HG03520 (cell line): ENCODE results near the gene SPANXA2.
"Not testable (repeated sequence)": the region's sequence is repeated elsewhere in the genome, so short reads cannot be mapped to it uniquely, and the experiment has no call there.

Experiments
- ATAC-seq: cut with Tn5 transposase; IDR thresholded peaks from one replicate; pipeline ENCODE4 v1.9.1; 2021; ENCODE audit warnings: mild to moderate bottlenecking, moderate library complexity; ENCODE audit not compliant: unreplicated experiment

The SPANXA2 gene

GRCh38 chrX:141589408-141589807, at the start of gene SPANXA2:
SPANXA2 (plus strand) TSS chrX:141589708; CDS start chrX:141589768, 60 bp downstream.
- not testable (repeated sequence) for ATAC-seq

GRCh38 chrX:141542551-141542950, 47.0 kb upstream of the SPANXA2 start:
- not testable (repeated sequence) for ATAC-seq

- not testable (repeated sequence) for ATAC-seq
Measured at GRCh38 chrX:141584638-141585037, 4.9 kb upstream of the SPANXA2 start, which contains the start of gene SPANXA1. SPANXA1 (minus strand) TSS chrX:141584738; CDS start chrX:141584678, 60 bp downstream.

GRCh38 chrX:141609111-141609510, 19.6 kb downstream of the SPANXA2 start:
- no peak for ATAC-seq

- no peak for ATAC-seq
Measured at GRCh38 chrX:141619336-141619735, 29.8 kb downstream of the SPANXA2 start.

GRCh38 chrX:141632124-141632523, 42.6 kb downstream of the SPANXA2 start:
- no peak for ATAC-seq

GRCh38 chrX:141638550-141638949, 49.0 kb downstream of the SPANXA2 start:
- ATAC-seq: no peak
